ENCODE measurements around the gene MPP1.
A peak's percentile ranks its signal among the peaks of the same experiment; 100 is the strongest.

Gene MPP1

DNA sequence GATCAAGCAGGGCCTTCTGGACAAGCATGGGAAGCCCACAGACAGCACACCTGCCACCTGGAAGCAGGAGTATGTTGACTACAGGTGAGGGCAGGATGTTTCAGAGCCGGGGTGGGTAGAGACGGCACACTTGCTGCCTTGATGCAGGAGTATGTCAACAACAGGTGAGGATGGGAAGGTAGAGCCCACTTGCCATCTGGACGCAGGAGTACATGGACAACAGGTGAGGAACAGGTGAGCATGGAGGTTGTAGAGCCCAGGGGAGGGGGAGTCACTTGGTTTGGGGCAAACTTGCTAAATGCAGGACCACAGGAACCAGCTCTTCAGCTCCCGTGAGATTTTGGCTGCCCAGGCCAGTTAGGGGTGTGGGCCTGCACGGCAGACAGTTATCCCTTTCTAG, 30.7 kb downstream of the MPP1 start:
- no peak for DNase-seq

DNA sequence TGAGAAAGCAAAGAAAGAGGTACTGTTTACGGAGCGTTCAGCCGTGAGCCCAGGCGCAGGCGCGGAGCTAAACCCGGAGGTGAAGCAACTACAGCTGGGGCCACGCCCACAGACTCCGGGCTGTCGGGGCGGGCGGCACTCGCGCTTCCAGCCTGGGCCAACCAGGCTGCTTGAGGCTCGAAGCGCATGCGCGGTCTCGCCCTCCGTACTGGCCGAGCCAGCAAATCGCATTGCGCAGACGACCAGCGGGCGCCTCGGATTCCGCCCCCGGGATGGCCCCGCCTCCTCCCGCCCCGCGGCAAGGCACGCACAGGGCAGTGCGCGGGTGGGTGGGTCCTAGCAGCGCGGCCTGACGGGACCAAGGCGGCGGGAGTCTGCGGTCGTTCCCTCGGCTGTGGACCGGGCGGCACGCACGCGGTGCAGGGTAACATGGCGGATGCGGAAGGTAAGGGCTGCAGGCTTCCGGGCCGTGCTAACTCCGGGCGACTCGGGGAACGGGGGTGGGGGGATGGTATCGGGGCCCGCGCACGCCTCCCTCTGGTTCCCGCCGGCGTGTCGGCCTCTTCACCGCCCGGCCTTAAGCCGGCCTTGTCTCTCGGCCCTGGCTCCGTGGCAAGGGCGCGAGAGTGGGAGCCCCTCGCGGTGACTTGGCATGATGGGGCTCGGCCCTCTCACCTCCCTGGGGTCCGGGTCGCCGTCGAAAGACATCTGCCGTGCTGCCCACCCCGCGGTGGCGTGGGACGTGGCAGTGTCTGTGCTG, 42.6 kb downstream of the MPP1 start, which contains the start of gene DKC1:
TSS of gene DKC1 (plus strand) at position 328 of the 760 bp plus-strand sequence. CDS start at position 430, 102 bp downstream.
- DNase-seq: peak; percentile 94

DNA sequence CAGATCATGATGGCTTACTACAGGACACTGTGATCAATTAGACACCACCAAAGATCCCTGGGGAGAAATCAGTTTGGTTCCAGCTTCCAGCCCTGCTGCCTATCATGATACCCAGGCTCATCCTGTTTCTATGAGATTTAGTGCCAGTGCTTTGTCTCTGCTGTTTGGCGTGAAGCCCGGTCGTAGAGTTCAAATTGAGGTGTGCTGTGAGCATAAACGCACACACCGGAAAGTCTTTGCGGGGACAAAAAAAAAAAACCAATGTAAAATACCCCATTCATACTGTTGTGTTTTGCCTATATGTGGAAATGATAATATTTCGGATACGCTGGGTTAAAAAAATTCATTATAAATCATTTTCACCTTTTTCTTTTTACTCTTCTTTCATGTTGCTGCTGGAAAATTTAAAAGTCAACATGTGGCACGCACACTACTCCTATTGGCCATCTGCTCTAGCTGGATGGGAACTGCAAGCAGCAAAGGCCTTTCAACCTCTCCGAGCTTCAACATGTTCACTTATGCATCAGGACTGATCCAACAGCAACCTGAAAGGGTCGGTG, 43.2 kb downstream of the MPP1 start:
- DNase-seq: no peak

DNA sequence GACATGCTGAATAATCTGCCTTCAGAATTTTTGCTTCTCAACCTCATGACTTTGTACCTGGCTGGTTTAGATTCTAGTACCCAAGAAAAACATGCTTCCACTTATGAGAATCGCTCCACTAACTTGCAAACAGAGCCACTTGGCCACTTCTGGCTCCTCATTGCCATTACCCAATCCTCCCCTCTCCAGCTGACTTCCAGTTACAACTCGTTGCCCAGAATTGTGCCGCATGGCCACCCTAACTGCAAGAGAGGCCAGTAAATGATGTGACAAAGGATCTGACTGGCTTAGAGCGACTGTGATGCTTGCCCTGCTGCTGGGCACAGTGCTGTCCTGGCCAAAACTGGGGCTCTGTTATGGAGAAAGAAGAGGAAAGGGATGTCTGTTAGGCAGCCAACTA, 46.6 kb downstream of the MPP1 start:
- DNase-seq: no peak

DNA sequence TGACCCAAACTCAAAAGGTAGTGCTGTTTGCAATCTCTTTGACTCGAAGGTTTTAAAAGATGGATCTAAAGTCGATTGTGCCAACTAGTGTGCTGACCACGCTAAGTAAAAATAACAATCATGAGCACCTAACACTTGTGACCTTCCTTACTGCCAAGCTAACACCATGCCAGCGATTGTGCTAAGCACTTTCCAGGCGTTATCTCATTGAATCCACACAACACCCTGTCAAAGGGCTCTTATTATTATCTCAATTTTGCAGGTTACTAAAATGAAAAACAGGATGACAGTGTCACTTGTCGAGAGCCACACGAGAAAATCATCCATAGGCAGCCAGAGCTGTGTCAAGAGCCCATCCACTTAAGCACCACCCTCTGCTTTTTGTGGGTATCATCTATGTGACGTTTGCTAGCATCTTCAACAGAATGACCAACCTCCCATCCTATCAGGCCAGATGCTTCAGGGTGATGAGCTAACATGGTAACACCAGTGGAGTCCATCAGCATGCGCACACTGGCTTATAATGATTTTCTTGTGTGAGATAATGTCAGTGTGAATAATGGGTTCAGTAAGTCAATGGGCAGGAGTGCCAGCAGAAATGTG, 53.5 kb downstream of the MPP1 start:
- DNase-seq: no peak

DNA sequence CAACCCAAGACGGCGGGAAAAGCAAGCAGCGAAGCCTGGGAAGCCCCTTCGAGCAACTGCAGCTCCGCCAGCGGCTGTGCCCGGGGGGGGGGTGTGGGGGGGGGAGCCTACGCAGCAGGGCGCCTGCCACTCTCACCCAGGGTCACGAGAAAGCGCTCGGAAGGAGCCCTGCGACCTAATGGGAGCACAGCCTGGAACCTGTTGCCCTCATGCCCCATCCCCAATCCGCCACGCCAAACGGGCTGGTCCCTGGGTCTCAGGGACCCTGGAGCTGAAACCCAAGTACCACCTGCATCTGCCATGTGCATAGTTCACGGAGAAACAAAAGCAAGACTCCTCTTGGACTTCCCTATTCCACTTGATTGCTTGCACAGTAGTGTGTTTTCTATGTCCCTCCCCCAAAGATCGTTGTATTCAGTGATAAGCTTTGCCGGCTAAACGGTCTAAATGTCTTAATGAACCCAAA, 54.0 kb downstream of the MPP1 start:
- DNase-seq: no peak

DNA sequence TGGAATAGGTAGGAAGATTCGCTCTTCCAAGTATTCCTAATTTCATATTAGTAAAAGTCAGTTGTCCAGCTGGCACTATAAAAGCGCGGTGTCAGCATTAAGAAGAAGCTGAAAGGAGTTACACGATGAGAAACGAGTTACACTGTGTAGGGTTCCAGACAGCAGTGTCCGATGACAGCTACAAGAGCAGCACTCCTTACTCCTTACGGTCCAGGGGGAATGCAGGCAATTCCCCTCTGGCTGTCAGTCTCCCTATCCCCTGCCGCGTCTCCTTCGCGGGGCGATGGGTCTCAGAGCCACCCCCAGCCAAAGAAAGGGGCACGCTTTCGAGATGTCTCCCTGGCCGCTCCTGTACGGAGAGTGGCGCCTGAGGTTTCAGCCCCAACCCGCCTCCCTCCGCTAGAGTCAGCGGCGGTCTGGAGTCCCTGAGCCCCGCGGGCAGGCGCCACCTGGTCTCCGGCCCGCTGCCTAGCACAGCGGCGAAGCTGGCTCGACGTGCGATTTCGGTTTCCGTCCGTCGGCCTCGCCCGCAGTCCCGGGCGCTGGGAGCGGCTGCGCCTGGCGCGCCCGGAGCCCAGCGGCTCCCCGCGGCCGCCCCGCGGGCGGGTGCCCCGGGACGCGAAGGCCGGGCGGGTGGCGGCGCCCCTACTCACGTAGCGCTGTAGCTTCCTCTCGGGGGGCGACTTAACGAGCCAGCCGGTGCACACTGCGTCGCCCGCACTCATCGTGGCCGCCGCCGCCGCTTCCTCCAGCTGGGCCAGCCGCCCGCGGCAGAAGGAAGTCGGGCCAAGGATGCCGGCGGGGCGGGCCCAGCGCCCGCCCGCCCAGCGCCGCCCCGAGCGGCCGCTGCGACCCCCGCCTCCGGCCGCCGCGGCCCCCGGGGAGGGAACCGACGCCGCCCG, 54.7 kb downstream of the MPP1 start, which contains the start of gene GAB3:
TSS of gene GAB3 (minus strand) at position 777 of the 902 bp plus-strand sequence. CDS start at position 725, 52 bp downstream.
- peak; percentile 30 for DNase-seq

DNA sequence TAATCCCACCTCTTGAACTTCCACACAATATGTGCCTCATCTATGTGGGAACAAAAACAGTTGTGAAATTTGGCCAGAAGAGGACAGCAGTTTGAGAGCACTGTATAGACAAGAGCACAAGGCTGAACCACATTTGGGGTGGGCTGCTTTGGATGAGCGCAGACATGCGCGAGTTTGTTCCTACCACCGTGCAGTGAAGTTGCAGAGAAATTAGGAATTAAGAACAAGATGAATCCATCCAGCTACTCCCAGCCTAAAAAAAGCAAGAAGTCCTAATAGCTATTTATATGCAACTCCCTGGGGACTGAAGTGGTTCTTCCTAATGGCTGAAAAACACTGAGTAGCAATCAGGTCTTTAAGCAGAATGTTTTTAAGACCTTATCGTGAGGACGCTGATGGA, 55.4 kb downstream of the MPP1 start:
- no peak for DNase-seq

DNA sequence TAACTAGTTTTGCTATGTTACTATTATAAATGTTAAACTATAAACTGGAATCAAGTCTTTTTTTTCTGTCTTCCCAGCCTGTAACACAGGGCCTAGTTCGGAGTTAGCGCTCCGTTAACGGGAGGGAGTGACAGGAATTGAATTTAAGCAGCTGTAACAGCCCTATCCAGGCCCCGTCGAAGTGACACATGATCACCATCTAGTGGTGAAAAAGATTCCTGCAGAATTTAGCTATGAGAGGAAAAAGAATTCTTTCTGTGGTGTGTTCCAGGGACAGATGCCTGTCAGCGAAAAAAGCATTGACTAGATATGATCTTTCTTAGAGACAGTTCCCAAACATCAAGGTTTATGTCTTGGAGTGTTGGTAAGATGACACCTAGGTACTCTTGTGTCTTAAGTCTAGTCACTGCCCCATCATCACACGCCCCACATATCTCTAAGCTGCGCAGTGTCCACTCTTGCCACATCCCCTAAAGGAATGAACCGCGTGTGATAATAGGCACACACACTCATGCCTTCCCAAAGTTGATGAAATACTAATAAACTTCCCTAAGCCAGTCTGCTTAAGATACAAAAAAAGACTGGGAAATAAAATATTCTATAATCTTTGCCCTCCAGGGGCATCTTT, 56.5 kb downstream of the MPP1 start:
- no peak for DNase-seq

DNA sequence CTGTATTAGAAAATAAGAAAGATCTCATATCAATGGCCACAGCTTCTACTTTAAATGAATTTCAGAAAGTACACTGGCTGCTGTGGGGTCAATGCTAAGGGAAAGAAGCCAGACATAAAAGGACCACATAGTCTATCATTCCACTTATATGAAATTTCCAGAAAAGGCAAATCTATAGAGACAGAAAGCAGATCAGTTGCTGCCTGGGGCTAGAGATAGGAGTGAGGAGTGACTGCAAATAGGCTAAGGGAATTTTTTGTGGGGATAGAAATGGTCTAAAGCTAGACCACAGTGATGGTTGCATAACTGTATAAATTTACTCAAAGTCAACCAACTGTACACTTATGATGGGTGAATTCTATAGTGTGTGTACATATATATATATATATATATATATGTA, 62.7 kb downstream of the MPP1 start:
- DNase-seq: no peak

DNA sequence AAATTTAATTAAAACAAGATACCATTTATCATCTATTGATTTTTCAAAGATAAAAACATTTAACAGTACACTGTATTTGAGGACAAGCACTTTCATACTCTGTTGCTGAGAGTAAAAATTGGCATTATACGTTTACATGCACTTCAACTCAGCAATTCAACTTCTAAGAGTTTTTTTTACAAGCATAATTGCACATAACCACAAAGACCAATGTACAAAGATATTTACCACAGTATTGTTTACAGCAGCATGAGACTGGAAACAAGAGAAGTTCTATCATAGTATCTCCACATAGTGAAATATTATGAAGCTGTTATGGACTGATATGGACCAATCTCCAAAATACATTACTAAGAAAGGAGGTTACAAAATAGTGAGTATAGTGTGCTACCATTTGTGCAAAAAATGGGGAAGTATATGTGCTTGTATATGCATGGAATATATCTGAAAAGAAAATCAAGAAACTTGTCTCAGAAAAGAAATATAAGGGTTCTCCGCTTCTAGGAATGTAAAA, 65.3 kb downstream of the MPP1 start:
- DNase-seq: no peak

DNA sequence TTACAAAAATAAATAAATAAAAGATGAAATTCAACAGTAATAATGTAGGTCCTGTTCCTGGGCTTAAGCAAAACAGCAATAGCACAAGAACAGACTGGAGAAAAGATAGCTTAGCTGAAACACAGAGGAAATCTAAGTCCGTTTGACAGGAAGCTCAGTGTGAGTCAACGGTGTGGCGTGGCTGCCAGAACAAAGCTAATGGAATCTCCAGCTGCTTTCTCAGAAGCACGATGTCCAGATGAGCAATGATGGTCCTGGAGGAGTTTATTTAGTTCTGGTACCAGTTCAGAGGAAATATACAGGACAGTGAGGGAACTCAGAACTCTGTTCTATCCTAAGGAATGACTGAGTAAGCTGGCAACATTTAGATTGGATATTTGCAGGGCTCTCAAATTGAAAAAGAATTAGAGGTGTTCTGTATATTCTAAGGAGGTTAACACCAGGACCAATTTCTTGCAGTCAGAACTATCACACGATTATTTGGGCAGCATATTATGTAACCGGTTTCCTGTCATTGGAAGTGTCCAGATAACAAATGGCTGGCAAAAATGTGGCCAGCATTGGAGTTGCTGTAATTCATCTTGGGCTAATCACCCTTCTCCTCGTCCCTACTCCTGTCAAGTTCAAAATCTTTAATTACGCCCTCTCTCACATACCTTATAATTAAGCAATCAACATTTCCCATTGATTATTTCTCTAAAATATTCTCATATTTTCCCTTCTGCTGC, 67.1 kb downstream of the MPP1 start:
- DNase-seq: no peak

DNA sequence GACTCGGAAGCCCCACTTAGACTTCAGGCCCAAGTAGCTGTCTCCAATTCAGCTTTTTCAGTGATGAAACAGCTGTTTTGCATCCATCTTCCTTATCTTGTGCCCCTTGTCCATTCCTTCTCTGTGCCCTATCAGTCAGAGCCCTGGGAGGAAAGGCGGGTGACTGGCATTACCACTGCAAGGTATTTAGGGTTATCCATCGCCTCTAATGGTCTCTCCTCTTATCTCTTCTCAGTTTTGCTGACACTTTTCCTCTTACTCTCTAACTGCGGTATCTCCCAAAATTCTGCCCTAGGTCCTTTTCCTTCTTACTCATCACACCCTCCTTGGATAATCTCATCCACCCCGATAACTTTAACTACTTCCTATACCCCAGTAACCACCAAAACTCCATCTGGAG, 68.1 kb downstream of the MPP1 start:
- DNase-seq: no peak

DNA sequence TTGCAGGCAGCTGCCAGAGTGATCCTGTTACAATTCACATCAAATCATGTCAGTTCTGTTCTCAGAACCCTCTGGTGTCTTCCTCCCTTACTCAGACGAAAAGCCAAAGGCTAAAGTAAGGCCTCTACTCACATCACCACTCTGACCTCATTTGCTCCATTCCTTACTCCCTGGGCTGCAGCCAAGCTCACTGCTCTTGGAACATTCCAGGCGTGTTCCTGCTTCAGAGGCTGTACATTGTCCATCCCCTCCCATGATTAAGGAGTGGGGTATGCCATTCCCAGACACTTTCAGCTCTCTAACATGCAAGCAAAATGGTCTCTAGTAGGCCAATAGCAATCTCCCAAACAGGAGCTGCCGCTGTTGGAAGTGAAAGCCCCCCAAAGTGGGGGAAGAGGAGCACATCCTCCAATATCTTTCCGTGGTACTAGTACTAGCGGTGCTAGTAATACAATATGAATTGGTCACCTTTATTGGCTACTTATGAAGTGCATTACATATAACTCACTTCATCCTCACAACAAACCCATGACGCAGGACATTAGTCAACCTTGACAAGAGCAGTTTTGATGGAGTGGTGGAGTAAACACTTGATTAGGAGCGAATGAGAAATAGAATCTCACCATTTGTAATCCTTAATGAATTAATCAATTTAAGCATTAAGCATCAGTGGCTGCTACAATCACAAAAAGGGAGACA, 69.4 kb downstream of the MPP1 start:
- no peak for DNase-seq

DNA sequence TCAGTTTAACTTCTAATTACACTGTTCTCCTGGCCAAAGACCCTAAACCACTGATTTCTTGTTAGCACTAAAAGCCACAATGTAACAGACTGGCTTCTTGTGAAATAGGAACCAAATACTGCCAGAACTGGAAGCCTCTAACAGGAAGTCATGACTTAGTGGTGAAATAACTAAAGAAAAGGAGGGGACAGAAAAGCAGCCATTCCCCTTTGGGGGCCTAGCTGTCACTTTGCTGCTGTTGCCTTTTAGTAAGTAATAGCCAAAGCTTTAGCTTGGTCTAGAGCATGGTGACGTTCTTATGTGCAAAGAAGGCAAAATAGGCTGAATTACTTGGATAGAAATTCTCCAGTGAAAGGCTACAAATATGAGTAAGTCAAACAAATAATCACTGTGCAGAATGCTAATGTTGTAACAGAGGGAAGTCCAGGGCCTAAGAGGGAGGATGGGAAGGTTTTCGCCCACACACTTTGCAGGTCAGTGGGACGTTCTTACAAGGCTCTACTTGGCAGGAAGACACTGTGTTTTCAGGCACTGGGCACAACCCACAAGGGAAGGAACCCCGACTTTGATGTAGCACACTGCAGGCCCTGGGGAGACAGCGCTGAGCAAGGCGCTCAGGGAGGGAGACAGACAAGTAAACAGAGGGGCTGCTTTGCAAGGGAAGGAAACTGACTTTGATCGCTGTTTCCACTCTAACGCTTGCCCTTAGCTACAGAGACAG, 71.1 kb downstream of the MPP1 start:
- DNase-seq: no peak

DNA sequence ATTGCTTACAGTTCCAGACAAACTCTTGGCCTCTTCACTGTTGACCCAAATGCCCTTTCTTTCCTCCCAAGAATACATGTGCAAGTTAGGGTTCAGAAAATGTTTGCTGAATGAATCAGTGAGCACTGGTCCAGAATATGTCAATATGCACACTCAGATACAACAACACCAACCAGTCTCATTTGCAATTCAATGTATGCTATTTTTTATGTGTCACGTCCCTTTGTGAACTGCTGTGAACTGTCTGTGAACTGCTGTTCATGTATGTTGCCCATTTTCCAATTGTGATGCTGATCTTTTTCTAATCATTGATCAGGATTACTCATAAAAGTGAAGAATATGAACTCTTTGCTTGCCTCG, 72.2 kb downstream of the MPP1 start:
- no peak for DNase-seq

DNA sequence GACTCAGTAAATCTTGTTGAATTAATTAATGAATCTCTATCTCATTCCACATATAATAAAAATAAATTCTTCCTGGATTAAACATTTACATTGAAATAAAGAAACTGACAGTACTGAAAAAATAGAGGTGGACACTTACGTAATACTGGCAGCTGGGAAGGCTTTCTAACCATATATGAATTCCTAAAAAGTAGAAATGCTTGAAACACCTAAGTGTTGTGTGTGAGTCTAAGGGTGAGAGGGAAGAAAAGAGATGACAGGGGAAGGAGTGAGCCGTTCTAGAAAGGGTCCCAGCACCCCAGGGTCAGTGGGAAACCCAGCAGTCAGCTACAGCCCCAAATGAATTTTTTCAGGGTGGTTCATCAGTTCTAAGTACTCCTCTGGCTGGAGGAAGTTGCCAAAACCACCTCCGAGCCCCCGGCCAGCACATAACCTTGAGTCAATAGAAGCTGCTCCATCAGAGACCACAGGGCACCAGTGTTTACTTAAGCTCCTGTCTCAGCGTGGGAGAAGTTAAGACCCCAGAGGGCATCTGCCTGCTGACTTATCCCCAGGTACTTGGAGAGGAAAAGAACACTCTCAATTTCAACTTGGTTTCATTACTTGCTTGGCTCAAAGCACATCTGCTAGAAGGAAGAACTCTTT, 72.7 kb downstream of the MPP1 start:
- no peak for DNase-seq

DNA sequence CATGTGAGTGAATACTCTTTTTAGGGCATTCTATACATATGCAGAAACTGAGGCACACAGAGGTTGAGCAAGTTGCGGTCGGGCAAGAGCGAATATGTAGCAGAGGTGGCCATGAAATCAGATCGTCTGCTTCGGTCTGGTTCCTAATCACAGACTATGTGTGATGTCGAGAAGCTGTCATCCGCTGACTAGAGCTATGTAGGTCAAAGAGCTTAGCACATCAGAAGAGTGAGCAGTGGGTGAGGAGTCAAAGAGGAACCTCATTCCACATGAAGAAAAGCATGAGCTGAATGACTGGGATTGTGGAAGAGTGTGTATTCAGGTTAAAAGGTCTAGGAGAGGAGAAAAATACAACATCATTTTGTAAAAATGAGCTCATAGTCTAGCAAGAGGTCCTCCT, 73.4 kb downstream of the MPP1 start:
- no peak for DNase-seq

DNA sequence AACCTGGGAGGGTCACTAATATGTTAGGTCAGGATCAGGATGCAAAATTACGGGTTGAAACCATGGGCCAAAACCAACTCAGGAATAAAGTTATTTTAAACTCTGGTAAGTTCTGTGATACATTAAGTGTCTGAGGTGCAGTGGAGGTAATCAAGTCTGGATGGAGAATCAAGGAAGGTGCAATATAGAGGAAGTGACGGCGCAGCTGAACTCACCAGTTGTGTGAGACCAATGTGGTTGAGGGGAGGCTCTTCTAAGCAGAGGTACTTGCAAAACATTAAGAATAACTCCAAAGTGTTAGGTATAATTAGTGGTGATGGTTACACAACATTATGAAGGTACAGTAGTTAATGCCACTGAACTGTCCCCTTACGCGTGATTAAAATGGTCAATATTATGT, 74.1 kb downstream of the MPP1 start:
- no peak for DNase-seq

Data from stimulated activated naive CD4-positive, alpha-beta T cell treated with Interleukin-2 at 50 U/mL for 16 hours (primary cell).